ENCODE data around the gene PPP2R2B. TPM values are rescaled to one million over a fixed set of nuclear protein-coding genes. Genes with fewer than 3 reads are reported as not detected.

Gene PPP2R2B
- total RNA-seq, 3 donors from 2014 or later (not counting 1 experiment from before 2014, with no cell fraction given): 44.9 to 68.3 (median 63.7) TPM

DNA sequence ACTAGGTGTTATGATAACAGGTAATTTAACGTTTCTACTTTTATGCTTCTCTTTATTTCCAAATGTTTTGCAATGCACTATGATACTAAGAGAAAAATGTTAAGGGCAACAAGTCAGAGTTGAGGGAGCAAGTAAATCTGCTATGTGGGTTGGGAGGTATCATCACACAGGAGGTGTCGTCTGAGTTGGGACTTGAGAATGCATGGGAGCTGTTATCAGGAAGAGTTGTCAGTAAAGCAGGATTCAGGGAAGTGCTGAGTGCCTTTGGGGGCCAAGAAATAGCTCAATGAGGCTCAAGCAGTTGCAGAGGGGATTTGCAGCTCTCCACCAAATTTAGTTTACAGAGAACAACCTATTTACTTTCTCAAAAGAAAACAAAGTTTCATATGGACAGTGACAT, 108.0 kb downstream of the PPP2R2B start:
- H3K27ac ChIP-seq (ENCODE audit: low read length): no peak overlapping the region
- H3K4me3 ChIP-seq (ENCODE audit: low read length): no peak overlapping the region
- peaks cover 3% of the 10 kb centered on the region for H3K4me1 ChIP-seq (ENCODE audit: control insufficient read depth, insufficient read depth, low read length)
- TF ChIP-seq, protein P1, sequence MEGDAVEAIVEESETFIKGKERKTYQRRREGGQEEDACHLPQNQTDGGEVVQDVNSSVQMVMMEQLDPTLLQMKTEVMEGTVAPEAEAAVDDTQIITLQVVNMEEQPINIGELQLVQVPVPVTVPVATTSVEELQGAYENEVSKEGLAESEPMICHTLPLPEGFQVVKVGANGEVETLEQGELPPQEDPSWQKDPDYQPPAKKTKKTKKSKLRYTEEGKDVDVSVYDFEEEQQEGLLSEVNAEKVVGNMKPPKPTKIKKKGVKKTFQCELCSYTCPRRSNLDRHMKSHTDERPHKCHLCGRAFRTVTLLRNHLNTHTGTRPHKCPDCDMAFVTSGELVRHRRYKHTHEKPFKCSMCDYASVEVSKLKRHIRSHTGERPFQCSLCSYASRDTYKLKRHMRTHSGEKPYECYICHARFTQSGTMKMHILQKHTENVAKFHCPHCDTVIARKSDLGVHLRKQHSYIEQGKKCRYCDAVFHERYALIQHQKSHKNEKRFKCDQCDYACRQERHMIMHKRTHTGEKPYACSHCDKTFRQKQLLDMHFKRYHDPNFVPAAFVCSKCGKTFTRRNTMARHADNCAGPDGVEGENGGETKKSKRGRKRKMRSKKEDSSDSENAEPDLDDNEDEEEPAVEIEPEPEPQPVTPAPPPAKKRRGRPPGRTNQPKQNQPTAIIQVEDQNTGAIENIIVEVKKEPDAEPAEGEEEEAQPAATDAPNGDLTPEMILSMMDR (IDR thresholded peaks at IDR 0.05): no peak
- intact Hi-C loops (cut with micrococcal nuclease): no loop called here
- peaks cover 30 to 38% of the 10 kb centered on the region in 2 donors for H3K4me1 Mint-ChIP-seq
- no peaks in the 10 kb centered on the region for H3K36me3 Mint-ChIP-seq
- WGBS (ENCODE audit: insufficient coverage): 94% methylated on average over 2 of the region's 2 CpGs
- no peaks in the 10 kb centered on the region for H3K27me3 ChIP-seq (ENCODE audit: control insufficient read depth, insufficient read depth, low read length)
- no peaks in the 10 kb centered on the region for H3K27me3 Mint-ChIP-seq (ENCODE audit: low read depth in 2 of 2)
- no peak overlapping the region for H3K27ac Mint-ChIP-seq
- no peaks in the 10 kb centered on the region for H3K9me3 Mint-ChIP-seq
- no peak for ATAC-seq
- DNase-seq: no peak
- no peaks in the 10 kb centered on the region for H3K9me3 ChIP-seq (ENCODE audit: control insufficient read depth, insufficient read depth, low read length)
- no peak overlapping the region for H3K4me3 Mint-ChIP-seq
- no peaks in the 10 kb centered on the region for H3K36me3 ChIP-seq (ENCODE audit: control insufficient read depth, insufficient read depth, low read length)

DNA sequence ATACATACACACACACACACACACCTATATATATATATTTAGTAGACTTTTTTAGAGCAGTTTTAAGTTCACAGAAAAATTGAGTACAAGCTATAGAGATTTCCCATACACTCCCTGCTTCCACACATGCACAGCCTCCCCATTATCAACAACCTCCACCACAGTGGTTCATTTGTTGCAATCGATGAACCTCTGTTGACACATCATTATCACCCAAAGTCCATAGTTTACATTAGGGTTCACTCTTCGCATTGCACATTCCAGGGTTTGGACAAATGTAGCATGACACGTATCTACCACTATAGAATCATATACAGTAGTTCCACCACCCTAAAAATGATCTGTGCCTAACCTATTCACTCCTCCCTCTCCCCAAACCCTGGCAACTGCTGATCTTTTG, 111.0 kb downstream of the PPP2R2B start:
- Histone ChIP-seq H3K36me3 (ENCODE audit: control insufficient read depth, insufficient read depth, low read length) (no peaks in the 10 kb centered on the region), H3K4me3 (ENCODE audit: low read length) (no peak overlapping the region), H3K27me3 (ENCODE audit: control insufficient read depth, insufficient read depth, low read length) (no peaks in the 10 kb centered on the region), H3K9me3 (ENCODE audit: control insufficient read depth, insufficient read depth, low read length) (no peaks in the 10 kb centered on the region), H3K27ac (ENCODE audit: low read length) (no peak overlapping the region), H3K4me1 (ENCODE audit: control insufficient read depth, insufficient read depth, low read length) (peaks cover 8% of the 10 kb centered on the region)
- no peaks in the 10 kb centered on the region for H3K36me3 Mint-ChIP-seq
- DNase-seq (no peak), ATAC-seq (no peak)
- intact Hi-C loops (cut with micrococcal nuclease): loop anchor here (5.0 kb wide), 1 partner anchor 35 kb away; no protein-coding TSS in a partner anchor
- WGBS (ENCODE audit: insufficient coverage): 95% methylated on average over 3 of the region's 3 CpGs
- TF ChIP-seq, protein P1 (IDR thresholded peaks at IDR 0.05): no peak
- peaks cover 44 to 46% of the 10 kb centered on the region in 2 donors for H3K4me1 Mint-ChIP-seq
- H3K27ac Mint-ChIP-seq: peak overlapping the region; percentile 62 to 96
- H3K9me3 Mint-ChIP-seq: no peaks in the 10 kb centered on the region
- no peaks in the 10 kb centered on the region for H3K27me3 Mint-ChIP-seq (ENCODE audit: low read depth in 2 of 2)
- no peak overlapping the region for H3K4me3 Mint-ChIP-seq

DNA sequence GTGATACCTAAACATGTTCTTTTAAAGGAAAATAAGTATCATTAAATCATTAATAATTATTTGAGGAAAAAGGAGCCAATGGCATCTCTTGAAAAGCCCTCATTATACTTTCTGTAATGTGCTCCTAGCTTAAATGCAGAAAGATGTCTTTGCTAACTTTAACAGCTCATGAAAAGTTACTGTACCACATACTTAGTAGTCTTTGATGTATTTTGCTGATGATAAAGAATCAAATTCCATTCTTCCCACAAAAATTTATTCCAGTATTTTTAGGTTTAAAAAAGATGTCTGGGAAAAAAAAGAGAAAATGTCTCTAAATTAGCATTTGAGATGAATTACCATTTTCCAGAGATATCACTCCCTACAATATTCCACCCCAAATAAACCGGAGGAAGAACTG, 112.5 kb downstream of the PPP2R2B start:
- Mint-ChIP-seq H3K4me3 (peak overlapping the region; percentile 80), H3K36me3 (no peaks in the 10 kb centered on the region), H3K4me1 (peaks cover 46 to 55% of the 10 kb centered on the region in 2 donors), H3K27me3 (ENCODE audit: low read depth in 2 of 2) (no peaks in the 10 kb centered on the region), H3K9me3 (no peaks in the 10 kb centered on the region), H3K27ac (peak overlapping the region; percentile 90 to 96)
- H3K9me3 ChIP-seq (ENCODE audit: control insufficient read depth, insufficient read depth, low read length): no peaks in the 10 kb centered on the region
- DNase-seq (no peak), ATAC-seq (no peak)
- peak overlapping the region; percentile 84 for H3K27ac ChIP-seq (ENCODE audit: low read length)
- peaks cover 8% of the 10 kb centered on the region for H3K4me1 ChIP-seq (ENCODE audit: control insufficient read depth, insufficient read depth, low read length)
- no peaks in the 10 kb centered on the region for H3K36me3 ChIP-seq (ENCODE audit: control insufficient read depth, insufficient read depth, low read length)
- H3K4me3 ChIP-seq (ENCODE audit: low read length): no peak overlapping the region
- TF ChIP-seq, protein P1 (IDR thresholded peaks at IDR 0.05): no peak
- intact Hi-C loops (cut with micrococcal nuclease): loop anchor here (5.0 kb wide), 1 partner anchor 36 kb away; no protein-coding TSS in a partner anchor
- WGBS (ENCODE audit: insufficient coverage): no CpG with 5 or more reads among the region's 1 CpG
- no peaks in the 10 kb centered on the region for H3K27me3 ChIP-seq (ENCODE audit: control insufficient read depth, insufficient read depth, low read length)

Data from natural killer cell (primary cell).